Transverse colon (tissue), 4 donors: Measurements from ENCODE around the gene OXSR1. TPM values are rescaled to one million over a fixed set of nuclear protein-coding genes. Genes with fewer than 3 reads are reported as not detected.

ENCODE experiments used
- DNase-seq: peaks from one replicate; pipeline ENCODE4 v3.0.0-alpha.2; 2019
- H3K27ac ChIP-seq, 4 donors: fragments of 200-600 bp; sonication (generic); 2 replicates each; pipeline ENCODE4 v1.5.1; 2016 to 2018; ENCODE audit warnings: inconsistent platforms in 4 of 4
- H3K27me3 ChIP-seq: fragments of 200-600 bp; sonication (generic); 2 replicates; pipeline ENCODE4 v1.5.1; 2017; ENCODE audit warnings: inconsistent platforms
- H3K36me3 ChIP-seq, 4 donors: fragments of 200-600 bp; sonication (generic); 2 replicates each; pipeline ENCODE4 v1.5.1; 2017 to 2019; ENCODE audit warnings: inconsistent platforms in 4 of 4
- H3K4me1 ChIP-seq, 4 donors: fragments of 200-600 bp; sonication (generic); 2 replicates each; pipeline ENCODE4 v1.5.1; 2017 to 2020; ENCODE audit warnings: inconsistent platforms in 4 of 4
- H3K4me3 ChIP-seq, 4 donors: fragments of 200-600 bp; sonication (generic); 1 replicate in 1 of 4; 2 replicates in 3 of 4; pipeline versions ENCODE4 v1.5.1 to v1.6.1; 2017 to 2019; ENCODE audit warnings: inconsistent platforms in 4 of 4
- H3K9me3 ChIP-seq, 2 donors: fragments of 200-600 bp; sonication (generic); 2 replicates each; pipeline ENCODE4 v1.5.1; 2017 to 2019; ENCODE audit warnings: inconsistent platforms in 2 of 2
- EP300 ChIP-seq: sonication (generic); formaldehyde crosslinking; IDR thresholded peaks from one replicate; pipeline ENCODE4 v1.6.1; 2017; ENCODE audit warnings: antibody characterized with exemption, low read depth
- POLR2A ChIP-seq: fragments of 450-650 bp; IDR thresholded peaks from one replicate; pipeline ENCODE4 v1.6.1; 2016; ENCODE audit warnings: antibody characterized with exemption, mild to moderate bottlenecking, moderate library complexity
- POLR2AphosphoS5 ChIP-seq, 3 donors: sonication (generic); formaldehyde crosslinking; IDR thresholded peaks; one replicate each; pipeline ENCODE4 v1.6.1; 2016; ENCODE audit warnings: antibody characterized with exemption in 3 of 3
- WGBS, 2 donors: methylation state at CpG; one replicate each; pipeline ENCODE4 v1.1.5; 2018; ENCODE audit warnings: low coverage in 1 of 2; 5-methylcytosine and 5-hydroxymethylcytosine counted together
- in situ Hi-C, 4 donors: fragments of 200-750 bp; cut with MboI; loops; one replicate each; pipeline versions ENCODE4 v1.15.0 to v1.15.1; 2017; ENCODE audit warnings: low sequenced_read_pairs in 3 of 4, low pct_ligation_motif_present in 1 of 4, low pct_unique_long_range_greater_than_20kb in 1 of 4
- intact Hi-C: fragments of 100-400 bp; cut with DNase I; formaldehyde crosslinking; loops from one replicate; pipeline ENCODE4 v1.15.1; 2023; ENCODE audit warnings: low total_unique reads
- total RNA-seq, 4 donors: library from RNA; depleted of rRNA; stranded (reverse); fragments of >200 nt; gene quantifications; one replicate each; pipeline ENCODE4 v1.1.0, GENCODE V29; 2016
- TF ChIP-seq, protein P1 (sequence below), 5 experiments: fragments of 200-600 bp in 3 of 5; fragments of 450-650 bp in 2 of 5; sonication (generic) in 3 of 5; IDR thresholded peaks; 1 replicate in 2 of 5; 2 replicates in 3 of 5; pipeline ENCODE4 v1.5.1; 2016 to 2017; ENCODE audit warnings: antibody characterized with exemption in 5 of 5, inconsistent platforms in 3 of 5, mild to moderate bottlenecking in 2 of 5, moderate library complexity in 1 of 5

The OXSR1 gene
- total RNA-seq, 4 donors from 2014 or later, result 35.9 to 47.9 (median 43.5) TPM

DNA sequence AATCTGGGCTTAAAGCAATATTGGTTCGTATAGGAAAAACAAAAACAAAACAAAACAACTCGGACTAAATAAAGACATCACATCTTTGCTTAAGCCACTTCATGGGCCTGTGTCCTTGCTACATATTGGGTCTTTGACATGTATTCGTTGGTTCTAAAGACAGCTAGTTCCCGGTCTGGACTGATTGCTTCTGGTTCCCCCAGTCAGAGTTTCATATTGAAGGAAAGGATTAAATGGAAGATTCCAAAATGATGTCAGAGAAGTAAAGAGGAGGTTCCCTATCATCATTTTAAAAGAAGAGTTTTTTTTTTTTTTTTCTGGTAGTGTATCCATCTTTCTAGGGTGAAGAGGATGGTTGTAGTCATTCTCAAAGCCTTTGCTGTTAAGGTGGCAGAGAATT, 2.3 kb downstream of the OXSR1 start:
- no peak overlapping the region for H3K27ac ChIP-seq
- in situ Hi-C loops, result no loop called here

DNA sequence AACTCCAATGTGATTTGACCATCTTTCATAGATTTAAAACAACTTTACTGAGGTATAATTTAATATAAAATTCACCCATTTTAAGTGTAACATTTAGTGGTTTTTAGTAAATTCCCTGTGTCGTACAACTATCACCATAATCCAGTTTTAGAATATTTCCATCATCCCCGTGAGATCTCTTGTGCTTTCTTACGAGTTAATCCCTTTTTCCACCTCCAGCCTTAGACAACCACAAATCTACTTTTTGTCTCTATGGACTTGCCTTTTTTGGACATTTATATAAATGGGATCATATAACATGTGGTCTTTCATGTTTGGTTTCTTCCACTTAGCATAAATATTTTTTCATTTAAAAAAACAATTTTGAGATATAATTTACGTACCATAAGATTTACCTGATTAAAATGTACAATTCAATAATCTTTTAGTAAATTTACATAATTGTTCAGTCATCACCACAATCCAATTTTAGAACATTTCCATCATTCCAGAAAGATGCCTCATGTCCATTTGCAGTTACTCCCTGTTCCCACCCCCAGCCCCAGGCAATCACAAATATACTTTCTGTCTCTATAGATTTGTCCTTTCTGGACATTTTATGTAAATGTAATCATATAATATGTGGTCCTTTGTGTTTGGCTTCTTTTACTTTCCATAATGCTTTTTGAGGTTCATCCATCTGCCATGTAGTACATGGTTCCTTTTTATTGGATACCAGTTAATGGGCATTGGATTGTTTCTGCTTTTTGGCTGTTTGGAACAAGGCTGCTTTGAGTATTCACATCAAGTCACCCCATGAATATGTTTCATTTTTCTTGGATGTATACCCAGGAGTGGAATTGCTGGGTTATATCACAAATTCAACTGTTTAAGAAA, 3.1 kb downstream of the OXSR1 start:
- Histone ChIP-seq H3K36me3 (no peaks in the 10 kb centered on the region), H3K4me1 (peaks cover 8 to 40% (median 18%) of the 10 kb centered on the region in 4 donors), H3K4me3 (no peak overlapping the region), H3K9me3 (no peaks in the 10 kb centered on the region), H3K27ac (no peak overlapping the region), H3K27me3 (no peaks in the 10 kb centered on the region)
- no peak for DNase-seq
- intact Hi-C loops, result no loop called here
- in situ Hi-C loops, result no loop called here
- TF ChIP-seq, protein P1, sequence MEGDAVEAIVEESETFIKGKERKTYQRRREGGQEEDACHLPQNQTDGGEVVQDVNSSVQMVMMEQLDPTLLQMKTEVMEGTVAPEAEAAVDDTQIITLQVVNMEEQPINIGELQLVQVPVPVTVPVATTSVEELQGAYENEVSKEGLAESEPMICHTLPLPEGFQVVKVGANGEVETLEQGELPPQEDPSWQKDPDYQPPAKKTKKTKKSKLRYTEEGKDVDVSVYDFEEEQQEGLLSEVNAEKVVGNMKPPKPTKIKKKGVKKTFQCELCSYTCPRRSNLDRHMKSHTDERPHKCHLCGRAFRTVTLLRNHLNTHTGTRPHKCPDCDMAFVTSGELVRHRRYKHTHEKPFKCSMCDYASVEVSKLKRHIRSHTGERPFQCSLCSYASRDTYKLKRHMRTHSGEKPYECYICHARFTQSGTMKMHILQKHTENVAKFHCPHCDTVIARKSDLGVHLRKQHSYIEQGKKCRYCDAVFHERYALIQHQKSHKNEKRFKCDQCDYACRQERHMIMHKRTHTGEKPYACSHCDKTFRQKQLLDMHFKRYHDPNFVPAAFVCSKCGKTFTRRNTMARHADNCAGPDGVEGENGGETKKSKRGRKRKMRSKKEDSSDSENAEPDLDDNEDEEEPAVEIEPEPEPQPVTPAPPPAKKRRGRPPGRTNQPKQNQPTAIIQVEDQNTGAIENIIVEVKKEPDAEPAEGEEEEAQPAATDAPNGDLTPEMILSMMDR (IDR thresholded peaks at IDR 0.05), result no peak
- TF ChIP-seq EP300, result no peak
- TF ChIP-seq POLR2AphosphoS5 (IDR thresholded peaks at IDR 0.05), result no peak
- TF ChIP-seq POLR2A, result no peak
- 90% methylated on average over 4 of the region's 4 CpGs for WGBS, 2 donors

More for the DNA sequence above, 2.3 kb downstream of the OXSR1 start:
- 80 to 83% methylated on average over 3 to 4 of the region's 4 CpGs for WGBS, 2 donors
- Histone ChIP-seq H3K27me3 (no peaks in the 10 kb centered on the region), H3K4me3 (no peak overlapping the region), H3K4me1 (peaks cover 8 to 35% (median 18%) of the 10 kb centered on the region in 4 donors), H3K36me3 (no peaks in the 10 kb centered on the region), H3K9me3 (no peaks in the 10 kb centered on the region)
- DNase-seq, result no peak
- TF ChIP-seq, protein P1 (IDR thresholded peaks at IDR 0.05), result no peak
- no peak for TF ChIP-seq POLR2AphosphoS5 (IDR thresholded peaks at IDR 0.05)
- intact Hi-C loops, result no loop called here

DNA sequence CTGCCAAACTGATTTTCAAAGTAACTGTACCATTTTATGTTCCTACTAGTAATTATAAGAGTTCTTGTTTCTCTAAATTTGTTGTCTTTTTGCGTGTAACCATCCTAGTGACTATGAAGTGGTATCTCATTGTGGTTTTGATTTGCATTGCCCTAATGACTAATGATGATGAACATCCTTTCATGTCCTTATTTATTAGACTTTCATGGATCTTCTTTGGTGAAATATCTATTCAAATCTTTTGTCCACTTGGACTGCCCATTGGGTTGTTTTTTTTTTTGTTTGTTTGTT, 3.6 kb downstream of the OXSR1 start:
- TF ChIP-seq, protein P1 (IDR thresholded peaks at IDR 0.05), result no peak
- no peak for TF ChIP-seq POLR2A
- no peak for TF ChIP-seq POLR2AphosphoS5 (IDR thresholded peaks at IDR 0.05)
- no peak for TF ChIP-seq EP300
- H3K27me3 ChIP-seq, result no peaks in the 10 kb centered on the region
- 69 to 75% methylated on average over 1 of the region's 1 CpG for WGBS, 2 donors
- no peaks in the 10 kb centered on the region for H3K36me3 ChIP-seq
- no peak overlapping the region for H3K27ac ChIP-seq
- intact Hi-C loops, result no loop called here
- no peaks in the 10 kb centered on the region for H3K9me3 ChIP-seq
- peaks cover 8 to 43% (median 16%) of the 10 kb centered on the region in 4 donors for H3K4me1 ChIP-seq
- in situ Hi-C loops, result no loop called here
- DNase-seq, result no peak
- H3K4me3 ChIP-seq, result no peak overlapping the region

DNA sequence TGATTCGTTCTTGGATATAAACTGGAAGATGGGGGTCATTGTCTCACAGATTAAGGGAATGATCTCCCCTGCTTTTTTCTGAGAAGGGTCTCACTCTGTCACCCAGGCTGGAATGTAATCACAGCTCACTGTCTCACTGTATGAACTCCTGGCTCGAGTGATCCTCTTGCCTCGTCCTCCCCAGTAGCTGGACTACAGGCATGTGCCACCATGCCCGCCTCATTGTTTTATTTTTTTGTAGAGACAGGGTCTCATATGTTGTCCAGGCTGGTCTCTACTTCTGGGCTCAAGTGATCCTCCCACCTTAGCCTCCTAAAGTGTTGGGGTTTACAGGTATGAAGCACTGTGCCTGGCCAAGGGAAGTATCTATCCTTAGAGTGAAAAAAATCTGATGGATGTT, 5.4 kb downstream of the OXSR1 start:
- H3K27me3 ChIP-seq, result no peaks in the 10 kb centered on the region
- no peaks in the 10 kb centered on the region for H3K36me3 ChIP-seq
- WGBS, 2 donors, result 78 to 94% methylated on average over 1 to 4 of the region's 4 CpGs
- TF ChIP-seq POLR2A, result no peak
- TF ChIP-seq POLR2AphosphoS5 (IDR thresholded peaks at IDR 0.05), result no peak
- TF ChIP-seq, protein P1 (IDR thresholded peaks at IDR 0.05), result no peak
- no peak for TF ChIP-seq EP300
- peaks cover 8 to 47% (median 16%) of the 10 kb centered on the region in 4 donors for H3K4me1 ChIP-seq
- DNase-seq, result no peak
- in situ Hi-C loops, result no loop called here
- no peaks in the 10 kb centered on the region for H3K9me3 ChIP-seq
- intact Hi-C loops, result no loop called here
- no peak overlapping the region for H3K27ac ChIP-seq
- H3K4me3 ChIP-seq, result no peak overlapping the region
